IMR-90 (cell line): ENCODE data around the gene MRTO4. TPM values are rescaled to one million over a fixed set of nuclear protein-coding genes. Genes with fewer than 3 reads are reported as not detected.
"Not testable (repeated sequence)": the region's sequence is repeated elsewhere in the genome, so short reads cannot be mapped to it uniquely, and the experiment has no call there.

ENCODE experiments used
- ATAC-seq: fragments of 200-7000 bp; cut with Tn5 transposase; 2 replicates; pipeline ENCODE4 v1.9.1; 2020; ENCODE audit warnings: low read depth, mild to moderate bottlenecking, moderate library complexity
- BruUV-seq: library from RNA; stranded (reverse); fragments of 400-500 nt; replicated peaks from 2 replicates; lab custom pipeline; 2021; lab: Mats Ljungman, UMichigan
- CTCF ChIA-PET: fragments of 300-600 bp; formaldehyde crosslinking; extraction: SDS; loops from one replicate; lab custom pipeline; 2021; ENCODE audit warnings: antibody characterized with exemption; lab: Yijun Ruan, JAX
- POLR2A ChIA-PET: fragments of 300-600 bp; sonication (Branson Sonifier 250); formaldehyde crosslinking; loops from one replicate; lab custom pipeline; 2022; ENCODE audit warnings: antibody characterized with exemption; ENCODE audit not compliant: unreplicated experiment; lab: Charles Lee
- DNase-seq: peaks from one replicate; pipeline ENCODE4 v3.0.0; 2013
- H2AFZ ChIP-seq: replicated peaks from 2 replicates; pipeline ENCODE3; 2013; ENCODE audit warnings: low read length, mild to moderate bottlenecking; ENCODE audit not compliant: poor library complexity
- H2AK5ac ChIP-seq: 2 replicates; pipeline ENCODE4 v1.6.1; 2013; ENCODE audit warnings: low read depth, low read length, inconsistent platforms
- H2AK9ac ChIP-seq: replicated peaks from 2 replicates; pipeline ENCODE3; 2013; ENCODE audit warnings: mild to moderate bottlenecking, low read depth, low read length, moderate library complexity; ENCODE audit not compliant: poor library complexity
- H2BK120ac ChIP-seq: 2 replicates; pipeline ENCODE4 v1.6.1; 2013; ENCODE audit warnings: low read depth, low read length, inconsistent platforms
- H2BK15ac ChIP-seq: 3 replicates; pipeline ENCODE4 v1.6.1; 2013; ENCODE audit warnings: low read depth, low read length, inconsistent platforms
- H2BK20ac ChIP-seq: 2 replicates; pipeline ENCODE4 v1.6.1; 2013; ENCODE audit warnings: low read depth, mild to moderate bottlenecking, inconsistent platforms, low read length, moderate library complexity
- H2BK5ac ChIP-seq: 2 replicates; pipeline ENCODE4 v1.6.1; 2013; ENCODE audit warnings: mild to moderate bottlenecking, low read depth, low read length, inconsistent platforms; ENCODE audit not compliant: poor library complexity, severe bottlenecking
- H3K14ac ChIP-seq: replicated peaks from 2 replicates; pipeline ENCODE4 v1.6.1; 2013; ENCODE audit warnings: low read depth, low read length, inconsistent platforms
- H3K18ac ChIP-seq: 2 replicates; pipeline ENCODE4 v1.6.1; 2013; ENCODE audit warnings: low read depth, low read length, control low read depth
- H3K23ac ChIP-seq: 2 replicates; pipeline ENCODE4 v1.6.1; 2013; ENCODE audit warnings: low read depth, low read length, inconsistent platforms
- H3K27ac ChIP-seq: 2 replicates; pipeline ENCODE4 v1.5.1; 2013; ENCODE audit warnings: mild to moderate bottlenecking, control low read depth, low read length; ENCODE audit not compliant: insufficient read depth
- H3K27me3 ChIP-seq: 2 replicates; pipeline ENCODE4 v1.6.1; 2013; ENCODE audit warnings: low read length; ENCODE audit not compliant: control insufficient read depth, insufficient read depth
- H3K36me3 ChIP-seq: 2 replicates; pipeline ENCODE4 v1.6.1; 2013; ENCODE audit warnings: low read length, mixed read lengths; ENCODE audit not compliant: control insufficient read depth, insufficient read depth
- H3K4ac ChIP-seq: 2 replicates; pipeline ENCODE4 v1.6.1; 2013; ENCODE audit warnings: low read depth, low read length, inconsistent platforms
- H3K4me1 ChIP-seq: 2 replicates; pipeline ENCODE4 v1.6.1; 2013; ENCODE audit warnings: low read length, mixed read lengths; ENCODE audit not compliant: control insufficient read depth, insufficient read depth
- H3K4me2 ChIP-seq: 2 replicates; pipeline ENCODE4 v1.6.1; 2013; ENCODE audit warnings: low read depth, mild to moderate bottlenecking, control low read depth, low read length, moderate library complexity
- H3K4me3 ChIP-seq: 2 replicates; pipeline ENCODE4 v1.5.1; 2013; ENCODE audit warnings: low read depth, mild to moderate bottlenecking, control low read depth, low read length, moderate library complexity; ENCODE audit not compliant: insufficient read depth
- H3K56ac ChIP-seq: 2 replicates; pipeline ENCODE4 v1.6.1; 2013; ENCODE audit warnings: low read length, inconsistent platforms; ENCODE audit not compliant: insufficient read depth; ENCODE audit errors: extremely low read depth
- H3K79me1 ChIP-seq, 2 experiments: 2 replicates each; pipeline ENCODE4 v1.6.1; 2013; ENCODE audit warnings: low read length in 2 of 2, inconsistent platforms in 1 of 2, low read depth in 1 of 2
- H3K9ac ChIP-seq: 2 replicates; pipeline ENCODE4 v1.6.1; 2013; ENCODE audit warnings: low read depth, low read length, control low read depth
- H3K9me1 ChIP-seq: 2 replicates; pipeline ENCODE4 v1.6.1; 2013; ENCODE audit warnings: low read length, inconsistent platforms; ENCODE audit not compliant: insufficient read depth
- H3K9me3 ChIP-seq: 2 replicates; pipeline ENCODE4 v1.6.1; 2013; ENCODE audit warnings: low read length; ENCODE audit not compliant: control insufficient read depth, insufficient read depth
- H4K20me1 ChIP-seq: 2 replicates; pipeline ENCODE4 v1.6.1; 2013; ENCODE audit warnings: low read length, inconsistent platforms; ENCODE audit not compliant: insufficient read depth
- H4K5ac ChIP-seq: 2 replicates; pipeline ENCODE4 v1.6.1; 2013; ENCODE audit warnings: mild to moderate bottlenecking, low read depth, low read length, control low read depth
- H4K8ac ChIP-seq, 2 experiments: 2 replicates each; pipeline ENCODE4 v1.6.1; 2013; ENCODE audit warnings: low read depth in 2 of 2, low read length in 2 of 2, control low read depth in 1 of 2, inconsistent platforms in 1 of 2
- H4K91ac ChIP-seq: 2 replicates; pipeline ENCODE4 v1.6.1; 2013; ENCODE audit warnings: low read depth, low read length, inconsistent platforms; ENCODE audit not compliant: insufficient read depth
- FOS ChIP-seq: fragments of 150-350 bp; IDR thresholded peaks from 2 replicates; pipeline ENCODE4 v1.6.1; 2016; ENCODE audit warnings: low read depth, low read length
- MAFK ChIP-seq: IDR thresholded peaks from 2 replicates; pipeline ENCODE4 v1.6.1; 2012; ENCODE audit warnings: low read depth, low read length, improper control_type of control experiment
- NFE2L2 ChIP-seq: fragments of 150-350 bp; IDR thresholded peaks from 2 replicates; pipeline ENCODE4 v1.6.1; 2016; ENCODE audit warnings: low read depth, mild to moderate bottlenecking, low read length
- POLR2A ChIP-seq: IDR thresholded peaks from 2 replicates; pipeline ENCODE4 v1.6.1; 2012; ENCODE audit warnings: mild to moderate bottlenecking, low read depth, low read length
- RAD21 ChIP-seq: IDR thresholded peaks from 2 replicates; pipeline ENCODE4 v1.6.1; 2012; ENCODE audit warnings: low read length, improper control_type of control experiment
- WGBS, 2 experiments: methylation state at CpG; one replicate each; pipeline versions ENCODE4 v1.1.5 to v1.1.7; 2013; ENCODE audit warnings: missing lambda C conversion rate in 2 of 2; ENCODE audit not compliant: insufficient read length in 1 of 2; ENCODE audit errors: extremely low coverage in 2 of 2; 5-methylcytosine and 5-hydroxymethylcytosine counted together
- dilution Hi-C: fragments of 300-500 bp; cut with HindIII; formaldehyde crosslinking; loops from one replicate; pipeline ENCODE4 v1.14.3; 2018; ENCODE audit warnings: low sequenced_read_pairs; ENCODE audit not compliant: unreplicated experiment
- in situ Hi-C: fragments of 300-500 bp; cut with MboI; formaldehyde crosslinking; loops from 3 replicates; pipeline ENCODE4 v1.14.3; 2019; ENCODE audit warnings: low sequenced_read_pairs, inconsistent platforms, mixed read lengths
- intact Hi-C: fragments of 100-400 bp; cut with micrococcal nuclease; formaldehyde crosslinking; loops from 2 replicates; pipeline ENCODE4 v1.10.0; 2022
- polyA plus RNA-seq, 3 experiments: library from polyadenylated mRNA; depleted of rRNA; stranded (reverse); fragments of >200 nt; gene quantifications; 2 replicates each; pipeline ENCODE4 v1.2.3, GENCODE V29; 2012; ENCODE audit warnings: low replicate concordance in 1 of 3
- total RNA-seq: library from RNA; depleted of rRNA; stranded (reverse); fragments of >200 nt; gene quantifications from 2 replicates; pipeline ENCODE4 v1.2.3, GENCODE V29; 2012
- TF ChIP-seq, protein P1 (sequence below): conservative IDR thresholded peaks from 2 replicates; pipeline ENCODE4 v1.5.1; 2012; ENCODE audit warnings: mild to moderate bottlenecking, low read depth, low read length, improper control_type of control experiment

The MRTO4 gene
- total and polyA plus RNA-seq, 2 of the 4 experiments (the other 2 are of a cell fraction) = 48.0 to 58.1 TPM

- Histone ChIP-seq H3K4me3 (no peak overlapping the region), H3K36me3 (no peaks in the 10 kb centered on the region), H4K20me1 (no peaks in the 10 kb centered on the region), H3K9me3 (no peaks in the 10 kb centered on the region), H3K14ac (no peak overlapping the region), H3K18ac (no peak overlapping the region), H3K4me1 (no peaks in the 10 kb centered on the region), H3K23ac (no peak overlapping the region), H2AK5ac (no peak overlapping the region), H3K4me2 (no peak overlapping the region), H4K8ac (no peak overlapping the region), H2BK5ac (no peak overlapping the region), H2AFZ (no peak overlapping the region), H3K9me1 (no peaks in the 10 kb centered on the region), H4K91ac (no peak overlapping the region), H4K5ac (no peak overlapping the region), H3K79me1 (no peaks in the 10 kb centered on the region), H2AK9ac (no peak overlapping the region), H2BK20ac (no peak overlapping the region), H3K27me3 (no peaks in the 10 kb centered on the region; the same call in 1 of the 2 replicates), H3K4ac (no peak overlapping the region), H3K56ac (no peak overlapping the region), H2BK15ac (no peak overlapping the region), H3K9ac (no peak overlapping the region), H2BK120ac (no peak overlapping the region), H3K27ac (no peak overlapping the region)
- TF ChIP-seq, protein P1, sequence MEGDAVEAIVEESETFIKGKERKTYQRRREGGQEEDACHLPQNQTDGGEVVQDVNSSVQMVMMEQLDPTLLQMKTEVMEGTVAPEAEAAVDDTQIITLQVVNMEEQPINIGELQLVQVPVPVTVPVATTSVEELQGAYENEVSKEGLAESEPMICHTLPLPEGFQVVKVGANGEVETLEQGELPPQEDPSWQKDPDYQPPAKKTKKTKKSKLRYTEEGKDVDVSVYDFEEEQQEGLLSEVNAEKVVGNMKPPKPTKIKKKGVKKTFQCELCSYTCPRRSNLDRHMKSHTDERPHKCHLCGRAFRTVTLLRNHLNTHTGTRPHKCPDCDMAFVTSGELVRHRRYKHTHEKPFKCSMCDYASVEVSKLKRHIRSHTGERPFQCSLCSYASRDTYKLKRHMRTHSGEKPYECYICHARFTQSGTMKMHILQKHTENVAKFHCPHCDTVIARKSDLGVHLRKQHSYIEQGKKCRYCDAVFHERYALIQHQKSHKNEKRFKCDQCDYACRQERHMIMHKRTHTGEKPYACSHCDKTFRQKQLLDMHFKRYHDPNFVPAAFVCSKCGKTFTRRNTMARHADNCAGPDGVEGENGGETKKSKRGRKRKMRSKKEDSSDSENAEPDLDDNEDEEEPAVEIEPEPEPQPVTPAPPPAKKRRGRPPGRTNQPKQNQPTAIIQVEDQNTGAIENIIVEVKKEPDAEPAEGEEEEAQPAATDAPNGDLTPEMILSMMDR = no peak
- TF ChIP-seq POLR2A = no peak
- TF ChIP-seq MAFK = no peak
- no peak for TF ChIP-seq NFE2L2
- no peak for TF ChIP-seq RAD21
- TF ChIP-seq FOS = no peak
- ChIA-PET POLR2A (no interaction called here), CTCF (no interaction called here)
- ATAC-seq (no peak), DNase-seq (no peak)
- intact Hi-C loops (no loop called here), dilution Hi-C loops (no loop called here), in situ Hi-C loops (no loop called here)
- BruUV-seq = no TSS peak
- 80% methylated on average over 10 of the region's 11 CpGs; no CpG with 5 or more reads in 1 of the 2 experiments for WGBS, 2 experiments
These were observed 16.8 kb downstream of the MRTO4 start for GRCh38 chr1:19268445-19268844.

GRCh38 chr1:19269427-19270342 lies 18.1 kb downstream of the MRTO4 start:
- H3K18ac ChIP-seq, intact Hi-C loops, H2BK5ac ChIP-seq, CTCF ChIA-PET, dilution Hi-C loops, H2AK5ac ChIP-seq, H4K91ac ChIP-seq, H3K23ac ChIP-seq, in situ Hi-C loops, H4K5ac ChIP-seq, H3K36me3 ChIP-seq, H3K56ac ChIP-seq, H3K9ac ChIP-seq, H2BK120ac ChIP-seq, H2AK9ac ChIP-seq, H2BK20ac ChIP-seq, H3K79me1 ChIP-seq, H4K20me1 ChIP-seq, H3K9me3 ChIP-seq, H3K4me1 ChIP-seq, POLR2A ChIA-PET, H2BK15ac ChIP-seq, H2AFZ ChIP-seq, H3K4me3 ChIP-seq, H3K14ac ChIP-seq, H3K9me1 ChIP-seq, ATAC-seq, H3K4ac ChIP-seq, BruUV-seq, H3K27me3 ChIP-seq, H3K27ac ChIP-seq, H4K8ac ChIP-seq, H3K4me2 ChIP-seq, DNase-seq: not testable (repeated sequence)
- no CpG with 5 or more reads among the region's 9 CpGs for WGBS, 2 experiments
